ENCODE measurements around the gene PDE4DIP. TPM values are rescaled to one million over a fixed set of nuclear protein-coding genes. Genes with fewer than 3 reads are reported as not detected.
"Not testable (repeated sequence)": the region's sequence is repeated elsewhere in the genome, so short reads cannot be mapped to it uniquely, and the experiment has no call there.

PDE4DIP gene
- total RNA-seq, 1 experiment from 2014 or later = 49.9 TPM

GRCh38 chr1:148862590-148862989, 18.4 kb downstream of the PDE4DIP start:
- DNase-seq (ENCODE audit: low spot score); in situ Hi-C loops (cut with HindIII; ENCODE audit: low sequenced_read_pairs): not testable (repeated sequence)

DNA sequence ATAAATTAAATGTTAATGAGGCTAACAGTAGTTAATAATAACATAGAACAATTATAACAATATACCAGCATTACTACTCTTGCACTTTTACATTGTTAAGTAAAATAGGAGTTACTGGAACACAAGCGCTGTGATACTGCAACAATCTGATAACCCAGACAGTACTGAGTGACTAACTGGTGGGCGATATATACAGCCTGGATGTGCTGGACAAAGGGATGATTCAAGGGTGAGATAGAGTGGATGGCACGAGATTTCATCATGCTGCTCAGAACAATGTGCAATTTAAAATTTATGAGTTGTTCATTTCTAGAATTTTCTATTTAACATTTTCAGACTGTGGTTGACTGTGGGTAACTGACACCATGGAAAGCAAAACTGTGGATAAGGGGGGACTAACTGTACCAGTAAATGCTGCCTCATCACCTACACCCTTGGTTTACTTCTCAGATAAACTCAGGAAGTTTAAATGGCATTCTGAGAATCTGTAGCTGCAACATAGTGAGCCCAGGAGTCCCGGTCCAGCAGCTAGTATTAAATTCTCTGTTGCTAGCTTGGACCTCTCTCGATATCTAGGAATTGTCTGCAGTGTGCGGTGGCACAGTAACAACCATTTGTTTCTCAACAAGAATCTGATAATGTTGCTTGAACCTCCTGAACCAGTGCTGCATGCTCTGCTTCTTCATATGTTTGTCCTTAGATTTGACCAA, 24.9 kb downstream of the PDE4DIP start:
- in situ Hi-C loops (cut with HindIII; ENCODE audit: low sequenced_read_pairs); DNase-seq (ENCODE audit: low spot score): not testable (repeated sequence)

DNA sequence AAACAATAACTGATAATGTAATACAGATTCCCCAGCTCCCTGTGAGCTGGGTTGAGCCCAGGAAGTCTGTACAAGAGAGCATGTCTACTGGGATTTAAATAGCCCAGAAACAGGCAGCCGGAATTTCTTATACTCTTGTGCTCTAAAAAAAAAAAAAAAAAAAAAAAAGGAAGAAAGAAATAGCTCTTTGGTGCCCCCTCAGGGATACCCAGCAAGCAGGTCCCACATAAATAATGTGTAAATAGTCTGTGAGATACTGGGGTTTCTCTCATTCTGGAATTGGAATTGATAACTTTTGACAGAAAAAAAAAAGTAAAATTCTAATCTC, 25.4 kb downstream of the PDE4DIP start:
- DNase-seq (ENCODE audit: low spot score); in situ Hi-C loops (cut with HindIII; ENCODE audit: low sequenced_read_pairs): not testable (repeated sequence)

DNA sequence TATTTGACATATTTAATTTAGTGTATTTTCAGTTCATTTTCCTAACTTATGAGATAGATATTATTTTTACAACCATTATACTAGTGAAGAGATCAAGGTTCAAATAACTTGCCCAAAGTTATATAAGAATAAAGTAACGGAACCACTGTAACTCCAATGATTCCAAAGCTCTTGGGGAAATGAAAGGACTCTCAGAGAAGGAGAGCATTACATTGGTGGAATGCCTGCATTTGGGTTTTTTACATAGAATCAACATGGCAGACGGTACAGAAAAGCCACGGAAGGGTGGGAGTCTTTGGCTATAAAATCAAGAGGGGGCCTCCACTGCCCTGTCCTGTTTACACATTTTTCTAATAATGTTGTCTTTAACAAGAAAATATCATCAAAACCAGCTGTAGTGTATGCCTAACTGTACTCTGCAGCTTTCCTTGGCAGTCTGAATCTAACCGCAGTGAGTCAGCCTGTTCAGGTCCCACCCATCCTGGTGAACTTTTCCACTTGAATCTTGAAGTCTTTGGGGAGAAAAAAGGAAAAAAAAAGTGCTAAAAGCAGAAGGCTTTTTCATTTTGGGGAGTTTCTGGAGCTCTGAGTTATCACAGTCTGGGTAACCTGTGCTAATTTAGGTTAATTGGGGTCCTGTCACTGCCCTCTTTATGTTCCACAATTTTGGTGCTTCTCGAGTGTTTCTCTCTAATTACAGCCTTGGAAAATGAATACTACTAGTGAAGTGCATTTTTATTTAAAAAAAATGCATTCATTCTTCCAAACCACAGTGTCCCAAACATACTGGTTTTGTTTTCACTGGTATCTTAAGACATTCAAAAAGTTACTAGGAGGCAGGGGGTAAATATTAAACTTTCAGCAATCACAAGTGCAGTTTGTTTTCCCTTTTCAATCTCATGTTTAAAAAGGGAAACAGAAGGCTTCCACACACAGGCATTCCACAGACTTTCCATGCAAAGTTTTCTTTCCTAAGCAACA, 30.5 kb downstream of the PDE4DIP start:
- in situ Hi-C loops (cut with HindIII; ENCODE audit: low sequenced_read_pairs); DNase-seq (ENCODE audit: low spot score): not testable (repeated sequence)

DNA sequence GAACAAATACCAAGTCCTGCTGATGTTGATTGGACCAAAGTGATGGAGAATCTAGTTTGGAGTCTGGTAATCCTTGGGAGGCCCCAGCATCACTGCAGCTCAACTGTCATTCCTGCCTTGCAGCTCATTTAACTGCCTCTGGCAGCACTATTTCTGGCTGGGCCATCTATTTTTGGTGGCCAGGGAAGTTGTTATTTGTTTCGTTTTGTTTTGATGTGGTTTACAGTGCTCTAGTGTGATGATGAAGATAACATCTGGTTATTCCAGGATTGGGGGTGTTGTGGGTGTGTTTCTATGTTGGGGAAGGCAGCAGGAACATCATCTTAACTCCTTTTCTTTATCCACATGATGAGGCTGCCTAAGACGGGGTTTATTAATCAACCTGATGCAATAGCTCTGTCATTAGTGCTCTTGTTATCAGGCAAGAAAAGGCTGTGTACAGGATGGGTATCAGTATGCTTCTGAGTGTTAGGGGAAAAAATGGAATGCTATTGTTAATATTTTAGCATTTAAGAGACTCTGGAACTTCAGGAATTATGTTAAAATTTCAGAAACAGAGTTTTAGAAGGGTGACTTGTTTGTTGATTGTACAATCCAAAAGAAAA, 35.7 kb downstream of the PDE4DIP start:
- in situ Hi-C loops (cut with HindIII; ENCODE audit: low sequenced_read_pairs); DNase-seq (ENCODE audit: low spot score): not testable (repeated sequence)

DNA sequence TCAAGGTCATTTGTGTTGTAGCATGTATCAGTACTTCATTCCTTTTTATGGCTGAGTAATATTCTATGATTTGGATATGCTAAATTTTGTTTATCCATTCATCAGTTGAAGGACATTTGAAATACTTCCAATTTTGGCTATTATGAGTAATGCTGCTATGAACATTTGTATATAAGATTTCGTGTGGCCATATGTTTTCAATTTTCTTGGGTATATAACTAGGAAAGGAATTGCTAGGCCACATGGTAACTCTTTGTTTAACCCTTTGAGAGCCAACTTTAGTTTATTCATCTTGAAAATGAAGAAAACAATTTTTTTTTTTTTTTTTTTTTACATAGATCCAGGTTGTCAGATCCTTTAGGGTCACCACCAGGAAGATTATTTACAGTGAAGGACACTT, 37.0 kb downstream of the PDE4DIP start:
- in situ Hi-C loops (cut with HindIII; ENCODE audit: low sequenced_read_pairs); DNase-seq (ENCODE audit: low spot score): not testable (repeated sequence)

GRCh38 chr1:148885219-148885618, 41.0 kb downstream of the PDE4DIP start:
- in situ Hi-C loops (cut with HindIII; ENCODE audit: low sequenced_read_pairs); DNase-seq (ENCODE audit: low spot score): not testable (repeated sequence)

DNA sequence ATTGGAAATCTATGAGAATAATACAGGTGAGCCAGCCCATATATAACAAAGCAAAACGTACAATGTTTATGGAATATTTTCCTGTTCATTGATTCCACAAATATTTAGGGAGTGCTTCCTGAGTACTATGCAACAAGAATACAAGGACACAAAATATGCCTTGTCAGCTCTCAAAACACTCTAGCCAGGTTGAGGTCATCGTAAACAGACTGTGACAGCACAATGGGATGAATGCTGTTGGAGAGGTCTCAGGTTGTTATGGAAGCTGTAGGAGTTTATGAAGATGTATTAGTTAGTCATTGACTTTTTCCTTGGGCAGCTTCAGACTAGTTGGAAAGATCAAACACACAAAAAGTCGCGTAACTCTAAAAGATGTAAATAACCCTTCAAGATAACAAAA, 42.1 kb downstream of the PDE4DIP start:
- DNase-seq (ENCODE audit: low spot score); in situ Hi-C loops (cut with HindIII; ENCODE audit: low sequenced_read_pairs): not testable (repeated sequence)

DNA sequence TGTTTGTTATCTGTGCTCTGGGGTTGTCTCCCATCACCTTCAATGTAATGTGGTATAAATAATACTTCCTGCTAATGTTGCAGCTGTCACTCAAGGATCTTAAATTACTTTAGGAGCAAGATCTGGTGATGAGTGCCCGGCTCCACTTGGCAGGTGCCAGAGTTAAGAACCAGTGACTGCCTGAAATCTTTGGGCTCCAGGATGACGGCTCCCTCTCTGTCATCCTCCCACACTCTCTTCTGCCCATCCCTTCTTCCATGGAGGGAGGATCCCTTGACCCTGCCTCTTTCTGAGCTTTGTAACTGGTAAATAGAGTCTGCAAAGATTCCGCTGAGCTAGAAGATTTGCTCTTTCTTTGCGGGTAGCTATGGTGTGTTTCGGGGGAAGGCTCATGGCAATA, 44.4 kb downstream of the PDE4DIP start:
- in situ Hi-C loops (cut with HindIII; ENCODE audit: low sequenced_read_pairs); DNase-seq (ENCODE audit: low spot score): not testable (repeated sequence)

DNA sequence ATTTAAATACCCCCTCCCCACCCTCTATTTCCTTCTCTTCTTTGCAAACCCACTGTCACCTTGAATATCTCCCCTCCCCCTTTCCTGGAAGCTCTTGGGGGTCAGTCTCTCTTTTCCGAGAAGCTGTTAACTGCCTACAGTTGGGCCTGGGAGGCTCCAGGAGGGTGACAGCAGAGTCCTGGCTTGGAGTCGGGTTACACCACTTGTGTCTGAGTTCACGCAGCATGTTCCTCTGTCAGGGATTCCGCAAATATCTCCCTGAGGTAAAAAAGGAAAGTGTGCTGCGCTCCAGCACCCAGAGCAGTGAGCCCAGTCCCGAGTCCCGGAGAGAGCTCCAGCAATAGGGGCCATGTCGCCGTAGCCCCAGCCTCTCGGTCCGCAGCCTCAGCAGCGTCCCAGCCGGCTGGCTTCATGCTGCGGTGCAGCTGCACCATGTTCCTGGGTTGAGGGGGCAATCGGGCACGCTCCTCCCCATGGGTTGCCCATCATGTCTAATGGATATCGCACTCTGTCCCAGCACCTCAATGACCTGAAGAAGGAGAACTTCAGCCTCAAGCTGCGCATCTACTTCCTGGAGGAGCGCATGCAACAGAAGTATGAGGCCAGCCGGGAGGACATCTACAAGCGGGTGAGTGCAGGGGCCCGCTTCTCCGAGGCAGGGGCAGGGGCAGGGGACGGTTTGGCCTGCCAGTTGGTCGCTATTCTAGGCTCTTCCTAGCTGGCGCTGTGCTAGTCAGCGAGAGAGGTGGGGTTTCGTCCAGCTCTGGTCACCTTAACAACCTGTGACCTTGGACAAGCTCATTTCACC, 45.2 kb downstream of the PDE4DIP start:
- in situ Hi-C loops (cut with HindIII; ENCODE audit: low sequenced_read_pairs); DNase-seq (ENCODE audit: low spot score): not testable (repeated sequence)

DNA sequence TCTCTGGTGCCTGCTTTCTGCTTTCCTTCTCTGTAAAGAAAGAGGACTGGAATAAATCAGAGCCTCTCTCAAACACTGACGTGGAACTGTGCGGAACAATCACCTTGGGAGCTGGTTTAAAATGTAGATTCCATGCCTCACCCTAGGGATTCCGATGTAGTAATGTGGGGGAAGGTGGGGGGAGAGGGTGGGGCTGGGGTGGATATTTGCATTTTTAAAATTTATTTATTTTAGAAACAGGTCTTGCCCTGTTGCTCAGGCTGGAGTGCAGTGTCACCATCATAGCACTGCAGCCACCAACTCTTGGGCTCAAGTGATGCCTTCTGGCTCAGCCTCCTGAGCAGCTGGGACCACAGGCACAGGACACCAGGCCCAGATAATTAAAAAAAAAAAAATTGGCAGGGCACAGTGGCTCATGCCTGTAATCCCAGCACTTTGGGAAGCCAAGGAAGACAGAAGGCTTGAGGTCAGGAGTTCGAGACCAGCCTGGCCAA, 45.9 kb downstream of the PDE4DIP start:
- DNase-seq (ENCODE audit: low spot score); in situ Hi-C loops (cut with HindIII; ENCODE audit: low sequenced_read_pairs): not testable (repeated sequence)

DNA sequence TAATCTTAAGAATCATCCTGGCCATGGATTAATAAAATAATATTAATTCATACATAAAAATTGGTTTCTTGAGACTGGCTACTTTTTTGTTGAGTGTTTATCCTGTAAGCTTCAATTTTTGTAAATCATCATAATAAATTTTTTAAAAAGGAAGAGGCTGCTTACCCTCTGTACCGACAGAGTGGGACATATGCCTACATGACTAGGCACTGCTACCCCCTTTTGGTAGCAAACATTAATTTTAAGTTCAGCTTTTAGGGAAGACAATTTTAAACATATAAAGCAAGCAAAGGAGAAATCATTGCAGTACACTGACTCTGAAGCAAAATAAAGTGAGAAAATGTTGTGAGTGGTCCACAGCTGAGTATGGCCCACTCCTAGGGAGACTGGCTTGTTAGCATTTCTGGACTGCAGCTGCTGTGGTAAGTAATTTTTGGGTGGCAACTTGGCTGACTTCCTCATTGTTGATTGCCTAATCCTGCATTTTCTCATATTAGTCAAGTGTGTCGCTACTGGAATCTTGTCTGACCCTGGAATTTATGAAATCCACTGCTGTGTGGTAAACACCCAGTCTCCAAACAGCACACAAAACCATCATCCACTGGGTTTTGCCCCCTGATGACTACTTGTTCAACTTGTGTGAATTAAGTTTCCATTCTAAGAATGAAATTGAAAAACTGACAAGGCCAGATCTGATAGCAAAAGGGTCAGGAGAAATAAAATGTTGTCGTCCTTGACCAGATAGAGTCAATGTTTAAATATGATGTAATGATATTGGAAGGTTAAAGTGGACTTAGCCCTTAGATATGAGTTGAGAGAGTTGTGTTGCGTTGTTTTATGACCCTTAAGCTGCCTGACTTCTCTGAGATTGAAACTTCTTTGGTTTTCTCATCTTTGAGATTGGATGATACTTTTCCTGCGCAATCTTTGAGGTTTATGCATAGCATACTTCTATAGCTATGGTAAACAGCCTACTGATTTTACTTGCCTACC, 50.4 kb downstream of the PDE4DIP start:
- DNase-seq (ENCODE audit: low spot score); in situ Hi-C loops (cut with HindIII; ENCODE audit: low sequenced_read_pairs): not testable (repeated sequence)

- DNase-seq (ENCODE audit: low spot score); in situ Hi-C loops (cut with HindIII; ENCODE audit: low sequenced_read_pairs): not testable (repeated sequence)
These were observed 55.8 kb downstream of the PDE4DIP start for GRCh38 chr1:148900026-148900425.

DNA sequence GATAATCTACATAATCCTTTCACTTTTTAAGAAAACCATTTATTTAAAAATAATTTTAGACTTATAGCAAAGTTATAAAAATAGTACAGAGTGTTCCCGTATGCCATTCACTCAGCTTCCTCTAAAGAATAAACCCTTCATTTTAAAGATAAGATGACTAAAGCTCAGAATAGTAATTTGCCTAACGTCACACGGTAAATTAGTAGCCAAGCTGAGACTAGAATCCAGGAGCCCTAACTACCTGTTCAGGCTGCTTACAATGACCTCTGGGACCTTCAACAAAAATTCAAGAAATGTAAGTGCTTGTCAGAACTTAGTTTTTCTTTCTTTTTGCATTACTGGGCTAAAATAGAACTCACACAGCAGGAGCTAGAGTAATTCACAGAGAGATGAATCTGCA, 56.5 kb downstream of the PDE4DIP start:
- in situ Hi-C loops (cut with HindIII; ENCODE audit: low sequenced_read_pairs); DNase-seq (ENCODE audit: low spot score): not testable (repeated sequence)

DNA sequence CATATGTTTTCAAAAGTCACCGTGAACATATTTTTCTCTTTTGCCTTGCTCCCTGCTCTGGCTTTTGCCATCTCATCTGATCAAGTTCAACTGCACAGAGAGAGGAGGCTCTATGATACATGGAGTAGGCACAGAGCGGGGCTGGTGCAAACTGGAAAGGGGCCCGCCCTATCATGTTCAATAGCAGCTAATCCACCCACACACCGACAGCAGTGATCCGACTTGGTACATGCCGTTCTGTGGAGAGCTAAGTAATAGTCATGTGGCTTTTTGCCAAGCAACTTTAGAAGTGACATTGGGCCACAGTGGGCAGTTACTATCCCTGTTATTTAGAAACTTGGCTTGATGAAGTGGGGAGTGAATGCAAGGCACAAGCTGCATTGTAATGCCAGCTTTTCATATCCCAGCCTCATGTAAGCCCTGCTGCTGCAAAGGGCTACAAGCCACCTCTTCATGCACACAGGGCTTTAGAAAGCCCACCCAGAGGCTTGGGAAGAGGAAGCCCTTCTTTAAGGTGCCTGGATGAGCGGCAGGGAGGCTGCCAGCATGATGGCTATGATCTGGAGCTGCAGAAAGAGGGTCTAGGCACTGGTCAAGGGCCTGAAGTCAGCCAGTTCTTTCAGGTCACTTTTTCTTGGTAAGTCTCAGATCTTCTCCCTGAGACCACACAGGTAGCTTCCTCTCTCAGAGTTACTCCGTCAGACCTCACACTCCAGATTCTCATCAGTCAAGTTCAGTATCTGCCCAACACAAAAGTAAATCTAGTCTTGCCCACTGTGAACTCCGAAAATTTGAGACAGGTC, 57.1 kb downstream of the PDE4DIP start:
- DNase-seq (ENCODE audit: low spot score); in situ Hi-C loops (cut with HindIII; ENCODE audit: low sequenced_read_pairs): not testable (repeated sequence)

DNA sequence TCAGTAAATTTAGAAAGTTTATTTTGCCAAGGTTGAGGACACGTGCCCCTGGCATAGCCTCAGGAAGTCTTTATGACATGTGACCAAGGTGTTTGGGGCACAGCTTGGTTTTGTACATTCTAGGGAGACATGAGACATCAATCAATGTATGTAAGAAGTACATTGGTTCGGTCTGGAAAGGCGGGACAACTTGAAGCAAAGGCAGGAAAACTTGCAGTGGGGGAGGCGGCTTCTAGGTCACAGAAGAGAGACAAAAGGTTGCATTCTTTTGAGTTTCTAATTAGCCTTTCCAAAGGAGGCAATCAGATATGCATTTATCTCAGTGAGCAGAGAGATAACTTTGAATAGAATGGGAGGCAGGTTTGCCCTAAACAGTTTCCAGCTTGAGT, 57.7 kb downstream of the PDE4DIP start:
- in situ Hi-C loops (cut with HindIII; ENCODE audit: low sequenced_read_pairs); DNase-seq (ENCODE audit: low spot score): not testable (repeated sequence)
